Lower lobe of right lung (tissue), 2 donors: ENCODE results near the gene HOXB9. TPM values are rescaled to one million over a fixed set of nuclear protein-coding genes. Genes with fewer than 3 reads are reported as not detected.

ENCODE experiments used
- ATAC-seq, 2 donors: fragments of 200-7000 bp; cut with Tn5 transposase; one replicate each; pipeline ENCODE4 v1.9.1; 2020 to 2022; ENCODE audit warnings: mild to moderate bottlenecking in 2 of 2, moderate library complexity in 2 of 2
- DNase-seq: peaks from one replicate; pipeline ENCODE4 v3.0.0-alpha.2; 2020
- H3K27ac ChIP-seq: fragments of 200-600 bp; one replicate; pipeline ENCODE4 v1.8.0; 2022
- H3K27me3 ChIP-seq: fragments of 200-600 bp; one replicate; pipeline ENCODE4 v1.8.0; 2022; ENCODE audit warnings: low read depth
- H3K36me3 ChIP-seq: fragments of 200-600 bp; one replicate; pipeline ENCODE4 v1.8.0; 2022; ENCODE audit warnings: mild to moderate bottlenecking
- H3K4me1 ChIP-seq: fragments of 200-600 bp; one replicate; pipeline ENCODE4 v1.8.0; 2022
- H3K4me3 ChIP-seq: fragments of 200-600 bp; one replicate; pipeline ENCODE4 v1.8.0; 2022; ENCODE audit warnings: mild to moderate bottlenecking
- H3K9me3 ChIP-seq: fragments of 200-600 bp; one replicate; pipeline ENCODE4 v1.8.0; 2022
- CTCF ChIP-seq: fragments of 200-600 bp; IDR thresholded peaks from one replicate; pipeline ENCODE4 v1.8.0; 2022; ENCODE audit warnings: antibody characterized with exemption, mild to moderate bottlenecking
- intact Hi-C: fragments of 100-400 bp; cut with DNase I; formaldehyde crosslinking; loops from one replicate; pipeline ENCODE4 v1.11.0; 2022
- total RNA-seq: library from RNA; stranded (reverse); fragmentation: NEBNext Ultra II Directional; extraction: Animal tissue kit (Norgen Biotek cat#: 25700); gene quantifications from one replicate; pipeline ENCODE4 v1.2.1, GENCODE V29; 2021
- donor health status: DM: no; HTN: yes; CAD: no; lungs with severe emphysema.

HOXB9 gene
- total RNA-seq, 1 donor from 2014 or later, result not detected

GRCh38 chr17:48644910-48645557 lies 18.9 kb upstream of the HOXB9 start:
- ATAC-seq (no peak), DNase-seq (no peak)
- no peaks in the 10 kb centered on the region for H3K9me3 ChIP-seq
- no peak overlapping the region for H3K4me3 ChIP-seq
- H3K27ac ChIP-seq, result no peak overlapping the region
- intact Hi-C loops, result no loop called here
- peaks cover 13% of the 10 kb centered on the region for H3K4me1 ChIP-seq
- no peaks in the 10 kb centered on the region for H3K36me3 ChIP-seq
- no peak for TF ChIP-seq CTCF
- H3K27me3 ChIP-seq, result peaks cover 99% of the 10 kb centered on the region

GRCh38 chr17:48644159-48644558 lies 18.0 kb upstream of the HOXB9 start:
- no peak for DNase-seq
- Histone ChIP-seq H3K27ac (no peak overlapping the region), H3K36me3 (no peaks in the 10 kb centered on the region), H3K27me3 (peaks cover 99% of the 10 kb centered on the region), H3K4me3 (no peak overlapping the region), H3K9me3 (no peaks in the 10 kb centered on the region), H3K4me1 (peaks cover 13% of the 10 kb centered on the region)
- intact Hi-C loops, result no loop called here
- TF ChIP-seq CTCF, result no peak
- no peak for ATAC-seq

DNA sequence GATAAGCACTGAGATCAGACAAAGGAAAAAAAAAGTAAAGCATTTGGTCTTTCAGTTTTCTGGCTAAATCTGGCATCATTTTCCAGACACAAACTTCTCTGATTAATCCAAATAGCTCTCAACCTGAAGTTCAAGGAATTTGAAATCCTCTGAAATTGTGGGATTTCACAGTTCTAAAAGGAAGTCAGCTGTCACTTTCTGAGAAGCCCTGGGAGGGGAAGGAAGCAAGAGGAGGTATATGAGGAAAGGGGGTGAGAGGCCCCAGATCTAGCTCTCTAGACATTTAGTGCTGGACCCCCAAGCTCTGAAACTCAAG lies 17.5 kb upstream of the HOXB9 start:
- intact Hi-C loops, result no loop called here
- Histone ChIP-seq H3K4me3 (no peak overlapping the region), H3K36me3 (no peaks in the 10 kb centered on the region), H3K27ac (no peak overlapping the region), H3K9me3 (no peaks in the 10 kb centered on the region), H3K27me3 (peaks cover 99% of the 10 kb centered on the region), H3K4me1 (peaks cover 13% of the 10 kb centered on the region)
- TF ChIP-seq CTCF, result no peak
- DNase-seq, result no peak
- no peak for ATAC-seq

GRCh38 chr17:48642843-48643696 lies 16.9 kb upstream of the HOXB9 start:
- ATAC-seq (no peak), DNase-seq (no peak)
- H3K36me3 ChIP-seq, result no peaks in the 10 kb centered on the region
- H3K4me3 ChIP-seq, result no peak overlapping the region
- H3K27ac ChIP-seq, result no peak overlapping the region
- intact Hi-C loops, result no loop called here
- no peak for TF ChIP-seq CTCF
- H3K9me3 ChIP-seq, result no peaks in the 10 kb centered on the region
- peaks cover 99% of the 10 kb centered on the region for H3K27me3 ChIP-seq
- H3K4me1 ChIP-seq, result peaks cover 13% of the 10 kb centered on the region

GRCh38 chr17:48642059-48642842 lies 16.1 kb upstream of the HOXB9 start:
- Histone ChIP-seq H3K9me3 (no peaks in the 10 kb centered on the region), H3K4me3 (no peak overlapping the region), H3K27me3 (peaks cover 99% of the 10 kb centered on the region), H3K36me3 (no peaks in the 10 kb centered on the region), H3K4me1 (peaks cover 7% of the 10 kb centered on the region), H3K27ac (no peak overlapping the region)
- intact Hi-C loops, result no loop called here
- no peak for DNase-seq
- TF ChIP-seq CTCF, result no peak
- no peak for ATAC-seq
